IMR-90 (cell line): ENCODE data around the gene DENND1A. TPM values are rescaled to one million over a fixed set of nuclear protein-coding genes. Genes with fewer than 3 reads are reported as not detected.
A peak's percentile ranks its signal among the peaks of the same experiment; 100 is the strongest.

Source experiments
- ATAC-seq: fragments of 200-7000 bp; cut with Tn5 transposase; 2 replicates; pipeline ENCODE4 v1.9.1; 2020; ENCODE audit warnings: low read depth, mild to moderate bottlenecking, moderate library complexity
- BruUV-seq: library from RNA; stranded (reverse); fragments of 400-500 nt; replicated peaks from 2 replicates; lab custom pipeline; 2021; lab: Mats Ljungman, UMichigan
- CTCF ChIA-PET: fragments of 300-600 bp; formaldehyde crosslinking; extraction: SDS; loops from one replicate; lab custom pipeline; 2021; ENCODE audit warnings: antibody characterized with exemption; lab: Yijun Ruan, JAX
- POLR2A ChIA-PET: fragments of 300-600 bp; sonication (Branson Sonifier 250); formaldehyde crosslinking; loops from one replicate; lab custom pipeline; 2022; ENCODE audit warnings: antibody characterized with exemption; ENCODE audit not compliant: unreplicated experiment; lab: Charles Lee
- DNase-seq: peaks from one replicate; pipeline ENCODE4 v3.0.0; 2013
- H2AFZ ChIP-seq: replicated peaks from 2 replicates; pipeline ENCODE3; 2013; ENCODE audit warnings: low read length, mild to moderate bottlenecking; ENCODE audit not compliant: poor library complexity
- H2AK5ac ChIP-seq: 2 replicates; pipeline ENCODE4 v1.6.1; 2013; ENCODE audit warnings: low read depth, low read length, inconsistent platforms
- H2AK9ac ChIP-seq: replicated peaks from 2 replicates; pipeline ENCODE3; 2013; ENCODE audit warnings: mild to moderate bottlenecking, low read depth, low read length, moderate library complexity; ENCODE audit not compliant: poor library complexity
- H2BK120ac ChIP-seq: 2 replicates; pipeline ENCODE4 v1.6.1; 2013; ENCODE audit warnings: low read depth, low read length, inconsistent platforms
- H2BK15ac ChIP-seq: 3 replicates; pipeline ENCODE4 v1.6.1; 2013; ENCODE audit warnings: low read depth, low read length, inconsistent platforms
- H2BK20ac ChIP-seq: 2 replicates; pipeline ENCODE4 v1.6.1; 2013; ENCODE audit warnings: low read depth, mild to moderate bottlenecking, inconsistent platforms, low read length, moderate library complexity
- H2BK5ac ChIP-seq: 2 replicates; pipeline ENCODE4 v1.6.1; 2013; ENCODE audit warnings: mild to moderate bottlenecking, low read depth, low read length, inconsistent platforms; ENCODE audit not compliant: poor library complexity, severe bottlenecking
- H3K14ac ChIP-seq: replicated peaks from 2 replicates; pipeline ENCODE4 v1.6.1; 2013; ENCODE audit warnings: low read depth, low read length, inconsistent platforms
- H3K18ac ChIP-seq: 2 replicates; pipeline ENCODE4 v1.6.1; 2013; ENCODE audit warnings: low read depth, low read length, control low read depth
- H3K23ac ChIP-seq: 2 replicates; pipeline ENCODE4 v1.6.1; 2013; ENCODE audit warnings: low read depth, low read length, inconsistent platforms
- H3K27ac ChIP-seq: 2 replicates; pipeline ENCODE4 v1.5.1; 2013; ENCODE audit warnings: mild to moderate bottlenecking, control low read depth, low read length; ENCODE audit not compliant: insufficient read depth
- H3K27me3 ChIP-seq: 2 replicates; pipeline ENCODE4 v1.6.1; 2013; ENCODE audit warnings: low read length; ENCODE audit not compliant: control insufficient read depth, insufficient read depth
- H3K36me3 ChIP-seq: 2 replicates; pipeline ENCODE4 v1.6.1; 2013; ENCODE audit warnings: low read length, mixed read lengths; ENCODE audit not compliant: control insufficient read depth, insufficient read depth
- H3K4ac ChIP-seq: 2 replicates; pipeline ENCODE4 v1.6.1; 2013; ENCODE audit warnings: low read depth, low read length, inconsistent platforms
- H3K4me1 ChIP-seq: 2 replicates; pipeline ENCODE4 v1.6.1; 2013; ENCODE audit warnings: low read length, mixed read lengths; ENCODE audit not compliant: control insufficient read depth, insufficient read depth
- H3K4me2 ChIP-seq: 2 replicates; pipeline ENCODE4 v1.6.1; 2013; ENCODE audit warnings: low read depth, mild to moderate bottlenecking, control low read depth, low read length, moderate library complexity
- H3K4me3 ChIP-seq: 2 replicates; pipeline ENCODE4 v1.5.1; 2013; ENCODE audit warnings: low read depth, mild to moderate bottlenecking, control low read depth, low read length, moderate library complexity; ENCODE audit not compliant: insufficient read depth
- H3K56ac ChIP-seq: 2 replicates; pipeline ENCODE4 v1.6.1; 2013; ENCODE audit warnings: low read length, inconsistent platforms; ENCODE audit not compliant: insufficient read depth; ENCODE audit errors: extremely low read depth
- H3K79me1 ChIP-seq, 2 experiments: 2 replicates each; pipeline ENCODE4 v1.6.1; 2013; ENCODE audit warnings: low read length in 2 of 2, inconsistent platforms in 1 of 2, low read depth in 1 of 2
- H3K9ac ChIP-seq: 2 replicates; pipeline ENCODE4 v1.6.1; 2013; ENCODE audit warnings: low read depth, low read length, control low read depth
- H3K9me1 ChIP-seq: 2 replicates; pipeline ENCODE4 v1.6.1; 2013; ENCODE audit warnings: low read length, inconsistent platforms; ENCODE audit not compliant: insufficient read depth
- H3K9me3 ChIP-seq: 2 replicates; pipeline ENCODE4 v1.6.1; 2013; ENCODE audit warnings: low read length; ENCODE audit not compliant: control insufficient read depth, insufficient read depth
- H4K20me1 ChIP-seq: 2 replicates; pipeline ENCODE4 v1.6.1; 2013; ENCODE audit warnings: low read length, inconsistent platforms; ENCODE audit not compliant: insufficient read depth
- H4K5ac ChIP-seq: 2 replicates; pipeline ENCODE4 v1.6.1; 2013; ENCODE audit warnings: mild to moderate bottlenecking, low read depth, low read length, control low read depth
- H4K8ac ChIP-seq, 2 experiments: 2 replicates each; pipeline ENCODE4 v1.6.1; 2013; ENCODE audit warnings: low read depth in 2 of 2, low read length in 2 of 2, control low read depth in 1 of 2, inconsistent platforms in 1 of 2
- H4K91ac ChIP-seq: 2 replicates; pipeline ENCODE4 v1.6.1; 2013; ENCODE audit warnings: low read depth, low read length, inconsistent platforms; ENCODE audit not compliant: insufficient read depth
- BHLHE40 ChIP-seq: fragments of 150-350 bp; IDR thresholded peaks from 2 replicates; pipeline ENCODE4 v1.6.1; 2016; ENCODE audit warnings: mild to moderate bottlenecking, low read depth, low read length
- CEBPB ChIP-seq: IDR thresholded peaks from 2 replicates; pipeline ENCODE4 v1.6.1; 2012; ENCODE audit warnings: low read depth, low read length, improper control_type of control experiment
- MAFK ChIP-seq: IDR thresholded peaks from 2 replicates; pipeline ENCODE4 v1.6.1; 2012; ENCODE audit warnings: low read depth, low read length, improper control_type of control experiment
- MAZ ChIP-seq: IDR thresholded peaks from 2 replicates; pipeline ENCODE4 v1.6.1; 2012; ENCODE audit warnings: low read depth, mild to moderate bottlenecking, low read length, improper control_type of control experiment, moderate library complexity, borderline replicate concordance
- POLR2A ChIP-seq: IDR thresholded peaks from 2 replicates; pipeline ENCODE4 v1.6.1; 2012; ENCODE audit warnings: mild to moderate bottlenecking, low read depth, low read length
- RCOR1 ChIP-seq: IDR thresholded peaks from 2 replicates; pipeline ENCODE4 v1.6.1; 2012; ENCODE audit warnings: mild to moderate bottlenecking, low read length, improper control_type of control experiment; ENCODE audit not compliant: insufficient replicate concordance
- RFX5 ChIP-seq: IDR thresholded peaks from 2 replicates; pipeline ENCODE4 v1.8.0; 2012; ENCODE audit warnings: low read depth, mild to moderate bottlenecking, low read length, moderate library complexity
- WGBS, 2 experiments: methylation state at CpG; one replicate each; pipeline versions ENCODE4 v1.1.5 to v1.1.7; 2013; ENCODE audit warnings: missing lambda C conversion rate in 2 of 2; ENCODE audit not compliant: insufficient read length in 1 of 2; ENCODE audit errors: extremely low coverage in 2 of 2; 5-methylcytosine and 5-hydroxymethylcytosine counted together
- dilution Hi-C: fragments of 300-500 bp; cut with HindIII; formaldehyde crosslinking; loops from one replicate; pipeline ENCODE4 v1.14.3; 2018; ENCODE audit warnings: low sequenced_read_pairs; ENCODE audit not compliant: unreplicated experiment
- in situ Hi-C: fragments of 300-500 bp; cut with MboI; formaldehyde crosslinking; loops from 3 replicates; pipeline ENCODE4 v1.14.3; 2019; ENCODE audit warnings: low sequenced_read_pairs, inconsistent platforms, mixed read lengths
- intact Hi-C: fragments of 100-400 bp; cut with micrococcal nuclease; formaldehyde crosslinking; loops from 2 replicates; pipeline ENCODE4 v1.10.0; 2022
- polyA plus RNA-seq, 3 experiments: library from polyadenylated mRNA; depleted of rRNA; stranded (reverse); fragments of >200 nt; gene quantifications; 2 replicates each; pipeline ENCODE4 v1.2.3, GENCODE V29; 2012; ENCODE audit warnings: low replicate concordance in 1 of 3
- total RNA-seq: library from RNA; depleted of rRNA; stranded (reverse); fragments of >200 nt; gene quantifications from 2 replicates; pipeline ENCODE4 v1.2.3, GENCODE V29; 2012
- TF ChIP-seq, protein P1 (sequence below): conservative IDR thresholded peaks from 2 replicates; pipeline ENCODE4 v1.5.1; 2012; ENCODE audit warnings: mild to moderate bottlenecking, low read depth, low read length, improper control_type of control experiment
- TF ChIP-seq, protein P2 (sequence below): fragments of 150-350 bp; IDR thresholded peaks from 2 replicates; pipeline ENCODE4 v1.6.1; 2017; ENCODE audit warnings: mild to moderate bottlenecking, antibody characterized with exemption, low read length, low read depth

The DENND1A gene
- total and polyA plus RNA-seq, 2 of the 4 experiments (the other 2 are of a cell fraction), result 21.4 to 27.6 TPM

DNA sequence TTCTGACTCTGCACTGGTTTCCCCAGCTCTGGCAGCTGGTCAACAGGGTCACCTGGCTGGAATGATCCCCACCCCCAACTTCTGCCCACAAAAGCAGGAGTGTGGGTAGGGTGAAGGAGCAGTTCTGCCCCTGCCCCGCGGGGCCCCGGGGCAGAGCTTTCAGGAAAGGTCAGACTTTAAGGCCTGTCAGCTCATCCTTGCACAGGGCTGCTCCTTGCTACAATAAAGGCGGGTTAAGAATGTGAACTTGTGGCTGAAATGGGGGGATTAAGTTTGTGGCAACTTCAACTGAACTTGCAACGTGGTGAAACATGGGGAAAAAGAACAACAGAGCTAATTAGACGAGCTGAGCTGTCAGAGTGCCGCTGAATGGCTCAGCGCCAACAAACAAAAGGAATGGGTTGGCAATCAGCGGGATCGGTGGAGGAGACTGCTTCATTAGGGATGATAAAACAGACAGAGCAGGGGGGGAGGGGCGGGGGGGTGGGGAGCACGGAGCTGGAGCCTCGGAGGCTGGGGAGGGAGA is 523.2 kb downstream of the DENND1A start:
- H3K27me3 ChIP-seq, result no peaks in the 10 kb centered on the region
- POLR2A ChIA-PET, result no interaction called here
- H2BK20ac ChIP-seq, result no peak overlapping the region
- H2AFZ ChIP-seq, result peak overlapping the region; percentile 8
- H3K9me3 ChIP-seq, result no peaks in the 10 kb centered on the region
- intact Hi-C loops, result loop anchor here (10.0 kb wide), 1 partner anchor 228 kb away; no protein-coding TSS in a partner anchor
- no peak overlapping the region for H2BK5ac ChIP-seq
- H3K27ac ChIP-seq, result no peak overlapping the region
- no peak overlapping the region for H3K23ac ChIP-seq
- no peak overlapping the region for H2AK9ac ChIP-seq
- no peak overlapping the region for H3K9ac ChIP-seq
- H3K4ac ChIP-seq, result no peak overlapping the region
- H4K91ac ChIP-seq, result no peak overlapping the region
- TF ChIP-seq MAZ, result no peak
- TF ChIP-seq, protein P1, sequence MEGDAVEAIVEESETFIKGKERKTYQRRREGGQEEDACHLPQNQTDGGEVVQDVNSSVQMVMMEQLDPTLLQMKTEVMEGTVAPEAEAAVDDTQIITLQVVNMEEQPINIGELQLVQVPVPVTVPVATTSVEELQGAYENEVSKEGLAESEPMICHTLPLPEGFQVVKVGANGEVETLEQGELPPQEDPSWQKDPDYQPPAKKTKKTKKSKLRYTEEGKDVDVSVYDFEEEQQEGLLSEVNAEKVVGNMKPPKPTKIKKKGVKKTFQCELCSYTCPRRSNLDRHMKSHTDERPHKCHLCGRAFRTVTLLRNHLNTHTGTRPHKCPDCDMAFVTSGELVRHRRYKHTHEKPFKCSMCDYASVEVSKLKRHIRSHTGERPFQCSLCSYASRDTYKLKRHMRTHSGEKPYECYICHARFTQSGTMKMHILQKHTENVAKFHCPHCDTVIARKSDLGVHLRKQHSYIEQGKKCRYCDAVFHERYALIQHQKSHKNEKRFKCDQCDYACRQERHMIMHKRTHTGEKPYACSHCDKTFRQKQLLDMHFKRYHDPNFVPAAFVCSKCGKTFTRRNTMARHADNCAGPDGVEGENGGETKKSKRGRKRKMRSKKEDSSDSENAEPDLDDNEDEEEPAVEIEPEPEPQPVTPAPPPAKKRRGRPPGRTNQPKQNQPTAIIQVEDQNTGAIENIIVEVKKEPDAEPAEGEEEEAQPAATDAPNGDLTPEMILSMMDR, result no peak
- no peak for TF ChIP-seq CEBPB
- no peak for TF ChIP-seq BHLHE40
- TF ChIP-seq MAFK, result no peak
- TF ChIP-seq POLR2A, result no peak
- TF ChIP-seq, protein P2, sequence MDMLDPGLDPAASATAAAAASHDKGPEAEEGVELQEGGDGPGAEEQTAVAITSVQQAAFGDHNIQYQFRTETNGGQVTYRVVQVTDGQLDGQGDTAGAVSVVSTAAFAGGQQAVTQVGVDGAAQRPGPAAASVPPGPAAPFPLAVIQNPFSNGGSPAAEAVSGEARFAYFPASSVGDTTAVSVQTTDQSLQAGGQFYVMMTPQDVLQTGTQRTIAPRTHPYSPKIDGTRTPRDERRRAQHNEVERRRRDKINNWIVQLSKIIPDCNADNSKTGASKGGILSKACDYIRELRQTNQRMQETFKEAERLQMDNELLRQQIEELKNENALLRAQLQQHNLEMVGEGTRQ, result no peak
- no peak for TF ChIP-seq RFX5
- no peak for TF ChIP-seq RCOR1
- no peak overlapping the region for H4K8ac ChIP-seq
- no peak overlapping the region for H3K18ac ChIP-seq
- H2BK120ac ChIP-seq, result no peak overlapping the region
- DNase-seq (no peak), ATAC-seq (no peak)
- no peaks in the 10 kb centered on the region; the same call in 1 of the 2 replicates for H3K4me1 ChIP-seq
- no peak overlapping the region for H3K4me3 ChIP-seq
- H3K9me1 ChIP-seq, result peaks cover 5% of the 10 kb centered on the region
- no peak overlapping the region for H3K56ac ChIP-seq
- CTCF ChIA-PET, result no interaction called here
- no peak overlapping the region for H4K5ac ChIP-seq
- 68% methylated on average over 6 of the region's 13 CpGs; no CpG with 5 or more reads in 1 of the 2 experiments for WGBS, 2 experiments
- H3K36me3 ChIP-seq, result no peaks in the 10 kb centered on the region
- H3K14ac ChIP-seq, result no peak overlapping the region
- H2BK15ac ChIP-seq, result no peak overlapping the region
- no peaks in the 10 kb centered on the region for H3K79me1 ChIP-seq
- no peak overlapping the region for H2AK5ac ChIP-seq
- BruUV-seq, result no TSS peak
- H3K4me2 ChIP-seq, result no peak overlapping the region
- no peaks in the 10 kb centered on the region for H4K20me1 ChIP-seq
- dilution Hi-C loops, result no loop called here
- in situ Hi-C loops, result loop anchor here (10.0 kb wide), 1 partner anchor 908 kb away; no protein-coding TSS in a partner anchor
